Measurements from ENCODE around the gene FCER2.

GRCh38 chr19:7685546-7686445, 16.1 kb downstream of the FCER2 start:
- TF ChIP-seq, protein P1, sequence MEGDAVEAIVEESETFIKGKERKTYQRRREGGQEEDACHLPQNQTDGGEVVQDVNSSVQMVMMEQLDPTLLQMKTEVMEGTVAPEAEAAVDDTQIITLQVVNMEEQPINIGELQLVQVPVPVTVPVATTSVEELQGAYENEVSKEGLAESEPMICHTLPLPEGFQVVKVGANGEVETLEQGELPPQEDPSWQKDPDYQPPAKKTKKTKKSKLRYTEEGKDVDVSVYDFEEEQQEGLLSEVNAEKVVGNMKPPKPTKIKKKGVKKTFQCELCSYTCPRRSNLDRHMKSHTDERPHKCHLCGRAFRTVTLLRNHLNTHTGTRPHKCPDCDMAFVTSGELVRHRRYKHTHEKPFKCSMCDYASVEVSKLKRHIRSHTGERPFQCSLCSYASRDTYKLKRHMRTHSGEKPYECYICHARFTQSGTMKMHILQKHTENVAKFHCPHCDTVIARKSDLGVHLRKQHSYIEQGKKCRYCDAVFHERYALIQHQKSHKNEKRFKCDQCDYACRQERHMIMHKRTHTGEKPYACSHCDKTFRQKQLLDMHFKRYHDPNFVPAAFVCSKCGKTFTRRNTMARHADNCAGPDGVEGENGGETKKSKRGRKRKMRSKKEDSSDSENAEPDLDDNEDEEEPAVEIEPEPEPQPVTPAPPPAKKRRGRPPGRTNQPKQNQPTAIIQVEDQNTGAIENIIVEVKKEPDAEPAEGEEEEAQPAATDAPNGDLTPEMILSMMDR (conservative IDR thresholded peaks at IDR 0.05; ENCODE audit: low read length), result no peak
- TF ChIP-seq EZH2phosphoT487 (IDR thresholded peaks at IDR 0.05; ENCODE audit: borderline replicate concordance, low read depth, low read length), result no peak

All from OCI-LY7 (cell line).